Hematopoietic multipotent progenitor cell treated with erythropoietin and hydrocortisone succinate and interleukin-3 and kit ligand, for 15 days (in vitro differentiated cells): Measurements from ENCODE around the gene PDZRN4.
"Not testable (repeated sequence)": the region's sequence is repeated elsewhere in the genome, so short reads cannot be mapped to it uniquely, and the experiment has no call there.

Source experiments
- DNase-seq: peaks from one replicate; pipeline ENCODE4 v3.0.0-alpha.2; 2015; ENCODE audit warnings: low spot score

Gene PDZRN4

GRCh38 chr12:41217727-41218126, 29.6 kb downstream of the PDZRN4 start:
- no peak for DNase-seq

DNA sequence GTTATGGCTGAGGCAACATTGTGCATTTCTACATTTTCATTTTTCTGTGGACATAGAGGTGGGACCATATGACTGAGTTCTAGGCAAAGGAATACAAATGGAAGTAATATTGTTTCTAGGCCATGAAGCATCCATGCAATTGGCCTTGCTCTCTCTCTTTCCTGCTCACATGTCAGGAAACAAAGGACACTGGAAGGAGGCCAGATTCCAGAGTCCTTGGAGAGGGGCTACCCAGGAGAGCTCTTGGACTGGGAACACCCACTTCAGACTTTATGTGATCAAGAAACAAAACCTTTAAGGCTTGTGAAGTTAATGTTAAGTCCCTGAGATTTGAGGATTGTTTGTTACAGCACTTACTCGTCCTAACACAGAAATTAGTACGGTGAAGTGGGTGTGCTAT, 32.8 kb downstream of the PDZRN4 start:
- no peak for DNase-seq

GRCh38 chr12:41221491-41221890, 33.4 kb downstream of the PDZRN4 start:
- no peak for DNase-seq

- DNase-seq: no peak
These were observed 35.5 kb downstream of the PDZRN4 start for GRCh38 chr12:41223600-41223999.

GRCh38 chr12:41224066-41224465, 35.9 kb downstream of the PDZRN4 start:
- DNase-seq: no peak

DNA sequence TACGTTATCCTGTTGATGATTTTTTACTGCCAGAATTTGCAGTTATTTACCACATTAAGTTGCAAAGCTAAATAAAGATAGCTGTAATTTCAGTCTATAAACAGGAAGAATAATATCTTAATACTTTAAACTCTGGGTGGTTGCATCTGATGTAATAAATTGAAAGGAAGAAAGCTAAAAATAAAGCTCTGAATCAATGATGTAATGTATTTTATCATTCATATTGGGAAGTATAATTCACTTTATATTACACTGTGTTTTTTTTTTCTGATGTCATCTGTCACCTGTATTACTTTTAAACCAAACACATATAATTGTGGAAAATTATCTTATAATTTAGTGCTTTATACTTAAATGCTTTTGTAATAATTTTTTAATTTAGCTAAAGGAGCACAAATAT, 37.1 kb downstream of the PDZRN4 start:
- DNase-seq: no peak

DNA sequence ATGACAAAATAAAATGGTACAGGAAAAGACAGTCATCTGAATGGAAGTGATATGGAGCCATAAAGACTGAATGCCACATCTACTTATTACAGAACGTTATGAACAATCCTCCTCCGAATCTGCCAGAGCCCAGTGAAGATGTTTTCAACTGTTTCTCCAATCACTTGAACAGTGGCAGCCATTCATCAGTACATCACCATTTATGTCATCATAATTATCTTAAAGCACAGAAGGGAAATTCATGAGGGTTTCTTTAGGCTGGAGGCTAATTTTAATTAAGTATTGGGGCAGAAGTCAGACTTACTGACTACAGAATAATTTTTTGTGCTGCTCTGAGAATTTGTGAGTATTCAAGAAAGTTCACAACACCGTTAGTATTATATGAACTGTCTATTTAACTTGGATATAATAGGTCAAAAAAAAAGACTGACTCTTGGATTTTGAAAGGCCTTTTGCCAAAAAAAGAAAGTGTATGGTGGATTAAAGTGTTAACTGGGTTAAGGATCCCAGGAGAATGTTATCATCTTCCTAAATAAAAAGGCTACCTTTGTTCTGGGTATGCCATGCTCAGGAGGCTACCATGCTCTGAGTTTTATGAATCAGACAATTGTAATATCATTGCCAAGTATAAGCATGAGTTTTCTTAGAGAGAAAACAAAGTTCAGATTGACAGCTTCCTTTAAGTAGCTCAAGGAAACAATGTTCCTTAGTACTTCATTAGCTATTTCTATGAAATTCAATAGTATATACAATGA, 40.1 kb downstream of the PDZRN4 start:
- no peak for DNase-seq

- DNase-seq: no peak
These were observed 42.6 kb downstream of the PDZRN4 start for GRCh38 chr12:41230756-41231155.

- no peak for DNase-seq
These were observed 46.6 kb downstream of the PDZRN4 start for GRCh38 chr12:41234692-41235091.

DNA sequence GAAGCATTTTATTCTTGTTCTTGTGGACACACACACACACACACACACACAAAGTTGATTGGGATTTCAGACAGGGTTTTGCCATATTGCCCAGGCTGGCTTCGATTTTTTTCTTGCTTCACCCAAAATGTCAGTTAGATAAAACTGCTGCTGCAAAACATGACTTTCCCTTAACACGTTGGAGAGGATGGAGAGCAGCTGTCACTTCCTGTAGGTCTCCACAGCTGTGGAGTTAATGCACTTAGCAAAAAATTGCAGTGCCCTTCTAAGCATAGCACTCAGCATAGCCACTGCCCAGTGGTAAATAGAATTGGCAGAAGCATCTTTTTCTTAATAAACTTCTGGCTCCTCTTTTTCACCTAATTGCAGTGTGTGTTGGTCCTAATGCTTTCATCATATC, 54.5 kb downstream of the PDZRN4 start:
- no peak for DNase-seq

GRCh38 chr12:41248391-41248790, 60.3 kb downstream of the PDZRN4 start:
- no peak for DNase-seq

GRCh38 chr12:41250748-41251147, 62.6 kb downstream of the PDZRN4 start:
- DNase-seq: no peak

GRCh38 chr12:41254004-41254914, 66.1 kb downstream of the PDZRN4 start:
- DNase-seq: no peak

DNA sequence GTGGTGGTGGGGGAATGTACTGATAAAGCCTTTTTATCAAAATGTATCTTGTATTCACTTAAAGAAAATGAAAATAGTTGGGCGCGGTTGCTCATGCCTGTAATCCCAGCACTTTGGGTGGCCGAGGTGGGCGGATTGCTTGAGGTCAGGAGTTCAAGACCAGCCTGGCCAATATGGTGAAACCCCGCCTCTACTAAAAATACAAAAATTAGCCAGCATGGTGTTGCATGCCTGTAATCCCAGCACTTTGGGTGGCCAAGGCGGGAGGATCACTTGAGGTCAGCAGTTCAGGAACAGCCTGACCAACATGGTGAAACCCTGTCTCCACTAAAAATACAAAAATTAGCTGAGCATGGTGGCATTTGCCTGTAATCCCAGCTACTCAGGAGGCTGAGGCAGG, 75.1 kb downstream of the PDZRN4 start:
- DNase-seq: not testable (repeated sequence)

GRCh38 chr12:41264281-41264680, 76.2 kb downstream of the PDZRN4 start:
- DNase-seq: peak; percentile 10

- DNase-seq: no peak
These were observed 80.9 kb downstream of the PDZRN4 start for GRCh38 chr12:41269056-41269455.

DNA sequence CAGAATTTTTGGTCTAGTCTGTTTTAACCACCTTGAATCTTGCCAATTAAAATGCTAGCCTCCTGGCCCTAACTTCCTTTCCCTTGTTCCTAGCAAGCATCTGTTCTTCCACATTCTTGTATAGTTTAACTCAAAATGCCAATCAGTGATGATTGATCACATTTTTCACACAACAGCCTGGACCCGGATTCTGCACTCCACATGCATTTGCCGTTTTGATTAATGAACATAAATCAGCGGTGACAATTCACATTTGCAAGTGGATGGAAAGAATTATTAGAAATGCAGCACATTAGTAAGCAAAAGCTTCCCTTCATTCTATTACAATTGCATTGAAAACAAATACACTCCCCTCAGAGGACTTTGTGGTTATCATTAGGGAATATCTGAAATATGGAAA, 83.4 kb downstream of the PDZRN4 start:
- DNase-seq: no peak

- no peak for DNase-seq
These were observed 86.5 kb downstream of the PDZRN4 start for GRCh38 chr12:41274643-41275042.

GRCh38 chr12:41277100-41277945, 89.2 kb downstream of the PDZRN4 start:
- DNase-seq: peak; percentile 29

GRCh38 chr12:41277946-41278267, 89.8 kb downstream of the PDZRN4 start:
- no peak for DNase-seq

GRCh38 chr12:41280341-41281095, 92.4 kb downstream of the PDZRN4 start:
- DNase-seq: not testable (repeated sequence)

- not testable (repeated sequence) for DNase-seq
These were observed 97.3 kb downstream of the PDZRN4 start for GRCh38 chr12:41285470-41285869.
